Neural cell (in vitro differentiated cells): ENCODE data around the gene HSPB6. TPM values are rescaled to one million over a fixed set of nuclear protein-coding genes. Genes with fewer than 3 reads are reported as not detected.

ENCODE experiments used
- H2AFZ ChIP-seq: fragments of 200-600, 300-800 bp; sonication (generic), shearing (Covaris generic); 2 replicates; pipeline ENCODE4 v1.6.0; 2014; ENCODE audit warnings: low read depth, mild to moderate bottlenecking, antibody characterized with exemption, low read length, moderate library complexity
- H3F3A ChIP-seq: fragments of 200-600 bp; shearing (Covaris generic); 2 replicates; pipeline ENCODE4 v1.6.1; 2016; ENCODE audit warnings: mild to moderate bottlenecking, moderate library complexity, mixed read lengths, antibody characterized with exemption, low read length; ENCODE audit not compliant: insufficient read depth, poor library complexity, severe bottlenecking
- H3K27ac ChIP-seq: fragments of 200-600, 300-800 bp; sonication (generic), shearing (Covaris generic); 2 replicates; pipeline ENCODE4 v1.5.1; 2014; ENCODE audit warnings: mild to moderate bottlenecking, low read length, moderate library complexity
- H3K27me3 ChIP-seq: fragments of 300-800, 200-600 bp; sonication (generic), shearing (Covaris generic); 2 replicates; pipeline ENCODE4 v1.6.0; 2014; ENCODE audit warnings: mild to moderate bottlenecking, low read depth, low read length, moderate library complexity; ENCODE audit not compliant: insufficient read depth
- H3K36me3 ChIP-seq: fragments of 300-800, 200-600 bp; sonication (generic), shearing (Covaris generic); 2 replicates; pipeline ENCODE4 v1.5.1; 2014; ENCODE audit warnings: mild to moderate bottlenecking, antibody characterized with exemption, low read length, moderate library complexity; ENCODE audit not compliant: insufficient read depth
- H3K4me2 ChIP-seq: fragments of 300-800, 200-600 bp; sonication (generic), shearing (Covaris generic); 2 replicates; pipeline ENCODE4 v1.6.0; 2014; ENCODE audit warnings: mild to moderate bottlenecking, low read length
- H3K4me3 ChIP-seq: fragments of 300-800, 200-600 bp; sonication (generic), shearing (Covaris generic); 2 replicates; pipeline ENCODE4 v1.5.1; 2014; ENCODE audit warnings: mild to moderate bottlenecking, low read length, moderate library complexity
- H3K79me2 ChIP-seq: fragments of 200-600 bp; shearing (Covaris generic); replicated peaks from 2 replicates; pipeline ENCODE4 v1.6.0; 2014; ENCODE audit warnings: mild to moderate bottlenecking, low read length, moderate library complexity; ENCODE audit not compliant: insufficient read depth
- H3K9ac ChIP-seq: fragments of 300-800, 200-600 bp; sonication (generic), shearing (Covaris generic); 2 replicates; pipeline ENCODE4 v1.6.1; 2016; ENCODE audit warnings: mild to moderate bottlenecking, low read length, mixed read lengths
- H3K9me2 ChIP-seq: fragments of 200-600 bp; shearing (Covaris generic); 2 replicates; pipeline ENCODE4 v1.6.1; 2016; ENCODE audit warnings: mild to moderate bottlenecking, low read length, mixed read lengths; ENCODE audit not compliant: insufficient read depth
- H3K9me3 ChIP-seq: fragments of 200-600, 300-800 bp; sonication (generic), shearing (Covaris generic); 2 replicates; pipeline ENCODE4 v1.6.1; 2016; ENCODE audit warnings: mild to moderate bottlenecking, mixed run types, low read length, moderate library complexity, mixed read lengths
- H4K20me1 ChIP-seq: fragments of 200-600 bp; shearing (Covaris generic); 2 replicates; pipeline ENCODE4 v1.6.1; 2016; ENCODE audit warnings: mild to moderate bottlenecking, mixed run types; ENCODE audit not compliant: insufficient read depth
- EP300 ChIP-seq: fragments of 450-650 bp; conservative IDR thresholded peaks from 2 replicates; pipeline ENCODE4 v1.6.1; 2014; ENCODE audit warnings: antibody characterized with exemption, mild to moderate bottlenecking, moderate library complexity; ENCODE audit not compliant: poor library complexity, severe bottlenecking
- EZH2 ChIP-seq: fragments of 200-600, 300-800 bp; shearing (Covaris generic), sonication (generic); IDR thresholded peaks from 2 replicates; pipeline ENCODE4 v1.6.1; 2014; ENCODE audit warnings: antibody characterized with exemption, low read length, borderline replicate concordance, mild to moderate bottlenecking; ENCODE audit not compliant: insufficient read depth, poor library complexity, severe bottlenecking
- MXI1 ChIP-seq: fragments of 450-650 bp; conservative IDR thresholded peaks from 2 replicates; pipeline ENCODE4 v1.6.1; 2014; ENCODE audit warnings: antibody characterized with exemption, mild to moderate bottlenecking; ENCODE audit not compliant: poor library complexity, severe bottlenecking
- POLR2AphosphoS5 ChIP-seq: IDR thresholded peaks from 2 replicates; pipeline ENCODE4 v1.6.1; 2012
- RAD21 ChIP-seq: fragments of 450-650 bp; conservative IDR thresholded peaks from 2 replicates; pipeline ENCODE4 v1.6.1; 2014; ENCODE audit warnings: antibody characterized with exemption, mild to moderate bottlenecking, moderate library complexity
- REST ChIP-seq: IDR thresholded peaks from 2 replicates; pipeline ENCODE4 v1.6.1; 2012; ENCODE audit warnings: borderline replicate concordance
- SMC3 ChIP-seq: fragments of 450-650 bp; conservative IDR thresholded peaks from 2 replicates; pipeline ENCODE4 v1.6.1; 2014; ENCODE audit warnings: antibody characterized with exemption, mild to moderate bottlenecking, moderate library complexity; ENCODE audit not compliant: poor library complexity
- TAF1 ChIP-seq: IDR thresholded peaks from 2 replicates; pipeline ENCODE4 v1.6.1; 2012; ENCODE audit warnings: low read depth
- polyA plus RNA-seq: library from polyadenylated mRNA; depleted of rRNA; stranded (reverse); fragments of >200 nt; gene quantifications from 2 replicates; pipeline ENCODE4 v1.2.3, GENCODE V29; 2014
- TF ChIP-seq, protein P1 (sequence below): fragments of 450-650 bp; IDR thresholded peaks from 2 replicates; pipeline ENCODE4 v1.5.1; 2014; ENCODE audit warnings: antibody characterized with exemption, mild to moderate bottlenecking, moderate library complexity; ENCODE audit not compliant: poor library complexity, severe bottlenecking

HSPB6 gene
- polyA plus RNA-seq, 1 donor from 2014 or later: not detected

GRCh38 chr19:35779033-35779432, 22.2 kb upstream of the HSPB6 start:
- H3K27me3 ChIP-seq: no peaks in the 10 kb centered on the region
- peak overlapping the region; percentile 86 for H3K4me3 ChIP-seq
- H3K27ac ChIP-seq: no peak overlapping the region
- no peaks in the 10 kb centered on the region for H3F3A ChIP-seq
- H3K4me2 ChIP-seq: no peak overlapping the region
- H3K9ac ChIP-seq: no peak overlapping the region
- H3K36me3 ChIP-seq: no peaks in the 10 kb centered on the region
- peaks cover 25% of the 10 kb centered on the region for H3K79me2 ChIP-seq
- no peaks in the 10 kb centered on the region for H3K9me2 ChIP-seq
- H4K20me1 ChIP-seq: no peaks in the 10 kb centered on the region
- TF ChIP-seq TAF1: no peak
- TF ChIP-seq POLR2AphosphoS5: no peak
- no peak for TF ChIP-seq SMC3
- TF ChIP-seq MXI1: no peak
- no peak for TF ChIP-seq REST
- no peak for TF ChIP-seq EZH2
- TF ChIP-seq, protein P1, sequence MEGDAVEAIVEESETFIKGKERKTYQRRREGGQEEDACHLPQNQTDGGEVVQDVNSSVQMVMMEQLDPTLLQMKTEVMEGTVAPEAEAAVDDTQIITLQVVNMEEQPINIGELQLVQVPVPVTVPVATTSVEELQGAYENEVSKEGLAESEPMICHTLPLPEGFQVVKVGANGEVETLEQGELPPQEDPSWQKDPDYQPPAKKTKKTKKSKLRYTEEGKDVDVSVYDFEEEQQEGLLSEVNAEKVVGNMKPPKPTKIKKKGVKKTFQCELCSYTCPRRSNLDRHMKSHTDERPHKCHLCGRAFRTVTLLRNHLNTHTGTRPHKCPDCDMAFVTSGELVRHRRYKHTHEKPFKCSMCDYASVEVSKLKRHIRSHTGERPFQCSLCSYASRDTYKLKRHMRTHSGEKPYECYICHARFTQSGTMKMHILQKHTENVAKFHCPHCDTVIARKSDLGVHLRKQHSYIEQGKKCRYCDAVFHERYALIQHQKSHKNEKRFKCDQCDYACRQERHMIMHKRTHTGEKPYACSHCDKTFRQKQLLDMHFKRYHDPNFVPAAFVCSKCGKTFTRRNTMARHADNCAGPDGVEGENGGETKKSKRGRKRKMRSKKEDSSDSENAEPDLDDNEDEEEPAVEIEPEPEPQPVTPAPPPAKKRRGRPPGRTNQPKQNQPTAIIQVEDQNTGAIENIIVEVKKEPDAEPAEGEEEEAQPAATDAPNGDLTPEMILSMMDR: no peak
- no peak for TF ChIP-seq RAD21
- TF ChIP-seq EP300: no peak
- H3K9me3 ChIP-seq: no peaks in the 10 kb centered on the region
- no peak overlapping the region for H2AFZ ChIP-seq

- peak overlapping the region; percentile 99 for H3K4me2 ChIP-seq
- H3K36me3 ChIP-seq: no peaks in the 10 kb centered on the region
- no peak overlapping the region for H2AFZ ChIP-seq
- no peaks in the 10 kb centered on the region for H3K27me3 ChIP-seq
- peak overlapping the region; percentile 93 for H3K9ac ChIP-seq
- no peaks in the 10 kb centered on the region for H3K9me2 ChIP-seq
- no peaks in the 10 kb centered on the region for H3K9me3 ChIP-seq
- no peak overlapping the region for H3K27ac ChIP-seq
- no peaks in the 10 kb centered on the region for H4K20me1 ChIP-seq
- peaks cover 25% of the 10 kb centered on the region for H3K79me2 ChIP-seq
- TF ChIP-seq REST: no peak
- TF ChIP-seq SMC3: no peak
- TF ChIP-seq MXI1: no peak
- TF ChIP-seq, protein P1: no peak
- no peaks in the 10 kb centered on the region for H3F3A ChIP-seq
- H3K4me3 ChIP-seq: peak overlapping the region; percentile 86
These were observed 21.1 kb upstream of the HSPB6 start for GRCh38 chr19:35777961-35778360.
